Mucosa of gallbladder (tissue), 1 donor: ENCODE measurements around the gene KMT2B. TPM values are rescaled to one million over a fixed set of nuclear protein-coding genes. Genes with fewer than 3 reads are reported as not detected.

ENCODE experiments used
- DNase-seq: peaks from one replicate; pipeline ENCODE4 v3.0.0-alpha.2; 2020; ENCODE audit warnings: low spot score
- total RNA-seq: library from RNA; stranded (reverse); gene quantifications from one replicate; pipeline ENCODE4 v1.2.1, GENCODE V29; 2021
- donor health status: DM: no; HTN: no; CAD: no.

Gene KMT2B
- total RNA-seq, 1 donor from 2014 or later: 45.1 TPM

GRCh38 chr19:35727053-35727955, 9.5 kb downstream of the KMT2B start:
- DNase-seq: no peak

- no peak for DNase-seq
Observed at GRCh38 chr19:35727956-35728706, 10.3 kb downstream of the KMT2B start.

GRCh38 chr19:35729021-35729420, 11.2 kb downstream of the KMT2B start:
- DNase-seq: no peak

- DNase-seq: no peak
Observed at GRCh38 chr19:35729763-35730162, 12.0 kb downstream of the KMT2B start.

GRCh38 chr19:35730326-35730725, 12.5 kb downstream of the KMT2B start:
- no peak for DNase-seq

- no peak for DNase-seq
Observed at GRCh38 chr19:35731353-35731752, 13.6 kb downstream of the KMT2B start.

GRCh38 chr19:35731779-35732405, 14.1 kb downstream of the KMT2B start:
- no peak for DNase-seq

DNA sequence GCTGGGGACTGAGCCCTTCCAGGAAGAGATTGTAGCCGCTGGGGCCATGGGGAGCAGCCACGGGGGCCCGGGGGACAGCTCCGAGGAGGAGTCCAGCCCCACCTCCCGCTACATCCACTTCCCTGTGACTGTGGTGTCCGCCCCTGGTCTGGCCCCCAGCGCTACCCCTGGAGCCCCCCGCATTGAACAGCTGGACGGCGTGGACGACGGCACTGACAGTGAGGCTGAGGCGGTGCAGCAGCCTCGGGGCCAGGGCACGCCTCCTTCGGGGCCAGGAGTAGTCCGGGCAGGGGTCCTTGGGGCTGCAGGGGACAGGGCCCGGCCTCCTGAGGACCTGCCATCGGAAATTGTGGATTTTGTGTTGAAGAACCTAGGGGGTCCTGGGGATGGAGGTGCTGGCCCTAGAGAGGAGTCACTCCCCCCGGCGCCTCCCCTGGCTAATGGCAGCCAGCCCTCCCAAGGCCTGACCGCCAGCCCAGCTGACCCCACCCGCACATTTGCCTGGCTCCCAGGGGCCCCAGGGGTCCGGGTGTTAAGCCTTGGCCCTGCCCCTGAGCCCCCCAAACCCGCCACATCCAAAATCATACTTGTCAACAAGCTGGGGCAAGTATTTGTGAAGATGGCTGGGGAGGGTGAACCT, 14.9 kb downstream of the KMT2B start:
- no peak for DNase-seq

- DNase-seq: no peak
Observed at GRCh38 chr19:35733180-35734125, 15.7 kb downstream of the KMT2B start.

DNA sequence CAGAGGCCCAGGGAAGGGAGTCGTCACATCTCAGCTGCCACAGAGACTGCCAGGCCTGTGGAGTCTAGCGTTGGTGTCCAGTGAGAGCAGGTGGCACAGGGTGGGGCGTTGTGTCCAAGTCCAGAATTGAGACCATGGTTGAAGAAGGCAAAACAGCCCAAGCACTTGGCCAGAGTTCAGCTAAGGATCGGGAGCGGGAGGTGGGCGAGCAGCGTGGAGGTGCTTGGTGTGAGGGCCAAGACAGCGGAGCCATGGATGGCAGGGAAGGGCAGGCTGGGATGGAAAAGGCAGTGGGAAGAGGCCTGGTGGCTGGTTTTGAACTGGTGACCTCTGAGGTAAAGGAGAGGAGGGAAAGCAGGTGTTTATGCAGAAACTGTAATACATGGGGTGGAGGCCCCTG, 16.5 kb downstream of the KMT2B start:
- no peak for DNase-seq

- DNase-seq: no peak
Observed at GRCh38 chr19:35734889-35735288, 17.1 kb downstream of the KMT2B start.

- no peak for DNase-seq
Observed at GRCh38 chr19:35736913-35737886, 19.4 kb downstream of the KMT2B start.

- no peak for DNase-seq
Observed at GRCh38 chr19:35738021-35738886, 20.5 kb downstream of the KMT2B start.

DNA sequence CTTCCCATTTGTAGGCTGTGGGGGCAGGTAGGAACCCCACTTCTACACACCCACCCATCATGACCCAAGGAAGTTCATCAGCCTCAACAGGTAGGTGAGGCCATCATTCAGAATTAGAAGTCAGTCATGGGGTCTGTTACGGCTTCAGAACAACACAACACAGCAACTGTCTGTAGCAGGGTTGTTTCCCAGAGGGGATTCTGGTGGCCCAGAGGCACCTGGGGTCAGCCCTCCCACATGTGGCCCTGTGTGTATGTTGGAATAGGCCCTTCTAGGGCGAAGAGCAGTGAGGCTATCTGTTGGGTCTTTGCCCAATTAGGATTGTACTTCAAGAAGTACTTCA, 21.1 kb downstream of the KMT2B start:
- DNase-seq: no peak

- no peak for DNase-seq
Observed at GRCh38 chr19:35739275-35740107, 21.7 kb downstream of the KMT2B start.

DNA sequence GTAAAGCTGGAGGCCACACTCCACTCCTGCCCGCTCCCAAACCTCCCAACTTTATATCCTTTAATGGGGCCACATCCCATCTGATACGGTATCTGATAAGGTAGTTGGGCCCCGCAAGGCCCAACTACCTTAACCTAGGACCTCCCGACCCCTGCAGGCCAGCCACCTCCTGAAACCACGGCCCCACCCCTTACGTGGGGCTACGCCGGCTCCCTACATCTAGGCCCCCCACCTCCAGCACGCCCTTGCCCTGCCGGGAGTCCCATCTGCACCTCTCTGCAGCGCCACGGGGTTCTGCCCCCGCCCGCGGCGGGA, 22.3 kb downstream of the KMT2B start:
- no peak for DNase-seq

DNA sequence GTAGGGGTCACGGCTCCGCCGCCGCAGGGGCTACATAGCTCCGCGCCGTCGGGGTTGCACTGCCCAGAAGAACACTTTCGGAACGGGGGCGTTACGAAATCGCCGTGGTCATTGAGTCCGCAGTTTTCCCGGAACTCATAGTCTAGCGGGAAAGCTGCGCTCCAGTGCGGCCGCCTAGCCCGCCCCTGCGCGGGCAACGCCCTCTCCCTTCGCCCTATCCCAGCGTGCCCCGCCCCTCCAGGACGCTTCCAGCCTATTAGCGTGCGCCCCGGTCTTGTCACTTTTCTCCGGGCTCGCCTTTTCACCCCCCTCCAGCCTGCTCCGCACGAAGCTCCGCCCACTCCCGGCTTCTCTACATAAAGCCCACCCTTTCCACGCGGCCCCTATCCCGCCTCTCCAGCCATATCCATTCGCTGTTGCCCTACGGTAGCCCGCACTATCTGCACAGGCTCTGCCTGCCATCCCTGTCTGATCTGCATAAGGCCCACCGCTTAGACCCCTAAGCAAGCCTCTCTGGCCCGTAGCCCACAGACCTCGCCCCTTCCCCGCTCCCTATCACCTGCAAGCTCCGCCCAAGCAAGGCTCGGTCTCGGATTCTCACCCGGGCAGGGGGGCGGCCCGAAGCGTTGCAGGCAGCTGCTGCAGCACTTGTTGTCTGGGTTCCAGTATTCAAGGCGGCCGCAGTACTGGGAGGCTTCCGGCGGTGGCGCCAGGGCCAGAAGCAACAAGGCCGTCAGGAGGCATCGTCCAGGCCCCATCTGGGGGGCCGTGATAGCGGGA, 22.8 kb downstream of the KMT2B start:
- peak; percentile 97 for DNase-seq
